ENCODE results near the gene GRK5. TPM values are rescaled to one million over a fixed set of nuclear protein-coding genes. Genes with fewer than 3 reads are reported as not detected.

The GRK5 gene
- total RNA-seq, 1 experiment from 2014 or later = 29.0 TPM

- POLR2A ChIA-PET = interaction anchor here (0.6 kb wide), 1 partner anchor 54 kb away, joined by 5 read pairs; no protein-coding TSS in a partner anchor
- CTCF ChIA-PET = no interaction called here
- Histone ChIP-seq H3K9me3 (ENCODE audit: control insufficient read depth, insufficient read depth, low read depth, low read length) (no peaks in the 10 kb centered on the region), H3K36me3 (ENCODE audit: control insufficient read depth, insufficient read depth, low read length) (peaks cover 11% of the 10 kb centered on the region), H3K27ac (ENCODE audit: low read length) (no peak overlapping the region), H3K4me3 (ENCODE audit: low read depth in 2 of 2, low read length in 2 of 2) (no peak overlapping the region), H3K4me1 (ENCODE audit: control insufficient read depth, insufficient read depth, low read length) (peaks cover 21% of the 10 kb centered on the region), H3K27me3 (ENCODE audit: control insufficient read depth, insufficient read depth, low read length) (no peaks in the 10 kb centered on the region)
- intact Hi-C loops (cut with micrococcal nuclease; ENCODE audit: unreplicated experiment) = no loop called here
- TF ChIP-seq SIN3A (IDR thresholded peaks at IDR 0.05; ENCODE audit: borderline replicate concordance, insufficient read depth, low read depth, low read length) (no peak), CTCF (IDR thresholded peaks at IDR 0.05) (no peak), POLR2AphosphoS5 (IDR thresholded peaks at IDR 0.05; ENCODE audit: low read depth, low read length) (no peak), TCF7L2 (IDR thresholded peaks at IDR 0.05; ENCODE audit: low read depth, low read length) (no peak), REST (IDR thresholded peaks at IDR 0.05; ENCODE audit: insufficient read depth in 1 of 2, low read depth in 2 of 2, low read length in 1 of 2) (no peak)
- ATAC-seq = no peak
- in situ Hi-C loops (cut with HindIII; ENCODE audit: low pct_unique_long_range_greater_than_20kb, low sequenced_read_pairs) = no loop called here
- no TSS peak for BruUV-seq (replicated peaks)
- no peak for DNase-seq (ENCODE audit: low read depth, low spot score)
These were observed 45.5 kb upstream of the GRK5 start for GRCh38 chr10:119161680-119162451.

- ChIA-PET POLR2A (no interaction called here), CTCF (no interaction called here)
- Histone ChIP-seq H3K9me3 (ENCODE audit: control insufficient read depth, insufficient read depth, low read depth, low read length) (no peaks in the 10 kb centered on the region), H3K27me3 (ENCODE audit: control insufficient read depth, insufficient read depth, low read length) (no peaks in the 10 kb centered on the region), H3K4me3 (ENCODE audit: low read depth in 2 of 2, low read length in 2 of 2) (no peak overlapping the region), H3K27ac (ENCODE audit: low read length) (no peak overlapping the region), H3K36me3 (ENCODE audit: control insufficient read depth, insufficient read depth, low read length) (peaks cover 10% of the 10 kb centered on the region), H3K4me1 (ENCODE audit: control insufficient read depth, insufficient read depth, low read length) (peaks cover 23% of the 10 kb centered on the region)
- intact Hi-C loops (cut with micrococcal nuclease; ENCODE audit: unreplicated experiment) (no loop called here), in situ Hi-C loops (cut with HindIII; ENCODE audit: low pct_unique_long_range_greater_than_20kb, low sequenced_read_pairs) (no loop called here)
- ATAC-seq = no peak
- DNase-seq (ENCODE audit: low read depth, low spot score) = no peak
- no TSS peak for BruUV-seq (replicated peaks)
- no peak for TF ChIP-seq CTCF (IDR thresholded peaks at IDR 0.05)
These were observed 44.8 kb upstream of the GRK5 start for GRCh38 chr10:119162452-119163092.

Data from Panc1 (cell line).